OCI-LY1 (cell line): ENCODE data around the gene FBXO34.

Experiments used
- H2AFZ ChIP-seq: fragments of 200-600 bp; sonication (generic), shearing (Covaris generic); 2 replicates; pipeline ENCODE4 v1.6.0; 2014; ENCODE audit warnings: antibody characterized with exemption, mild to moderate bottlenecking, low read length
- H3F3A ChIP-seq: fragments of 200-600 bp; sonication (generic), shearing (Covaris generic); 2 replicates; pipeline ENCODE4 v1.6.0; 2014; ENCODE audit warnings: mild to moderate bottlenecking, antibody characterized with exemption, low read length, moderate library complexity; ENCODE audit not compliant: insufficient read depth
- H3K27ac ChIP-seq: fragments of 200-600 bp; sonication (generic); 2 replicates; pipeline ENCODE4 v1.5.1; 2014; ENCODE audit warnings: low read length, mixed run types, mild to moderate bottlenecking, low read depth; ENCODE audit not compliant: poor library complexity, severe bottlenecking
- H3K27me3 ChIP-seq: fragments of 200-600 bp; sonication (generic); 2 replicates; pipeline ENCODE4 v1.6.0; 2014; ENCODE audit warnings: antibody characterized with exemption, mild to moderate bottlenecking, low read length, moderate library complexity; ENCODE audit not compliant: insufficient read depth
- H3K36me3 ChIP-seq: fragments of 200-600 bp; sonication (generic); 2 replicates; pipeline ENCODE4 v1.6.1; 2014; ENCODE audit warnings: mild to moderate bottlenecking, antibody characterized with exemption, low read length, moderate library complexity, mixed read lengths; ENCODE audit not compliant: insufficient read depth
- H3K4me1 ChIP-seq: fragments of 200-600 bp; sonication (generic); 2 replicates; pipeline ENCODE4 v1.5.1; 2014; ENCODE audit warnings: mild to moderate bottlenecking, low read length, moderate library complexity; ENCODE audit not compliant: insufficient read depth, severe bottlenecking
- H3K4me2 ChIP-seq: fragments of 200-600 bp; sonication (generic), shearing (Covaris generic); 2 replicates; pipeline ENCODE4 v1.6.1; 2014; ENCODE audit warnings: low read length
- H3K4me3 ChIP-seq: fragments of 200-600 bp; sonication (generic); 2 replicates; pipeline ENCODE4 v1.5.1; 2014; ENCODE audit warnings: low read length, low read depth, mild to moderate bottlenecking, mixed read lengths; ENCODE audit not compliant: poor library complexity, severe bottlenecking
- H3K79me2 ChIP-seq: fragments of 200-600 bp; shearing (Covaris generic); 2 replicates; pipeline ENCODE4 v1.6.1; 2016; ENCODE audit warnings: mixed run types, low read length, mixed read lengths; ENCODE audit not compliant: insufficient read depth
- H3K9ac ChIP-seq: fragments of 200-600 bp; sonication (generic), shearing (Covaris generic); 2 replicates; pipeline ENCODE4 v1.6.1; 2014; ENCODE audit warnings: mild to moderate bottlenecking, low read length, mixed read lengths
- H3K9me2 ChIP-seq: fragments of 200-600 bp; sonication (generic), shearing (Covaris generic); 2 replicates; pipeline ENCODE4 v1.6.1; 2014; ENCODE audit warnings: low read depth, mild to moderate bottlenecking, low read length, mixed read lengths
- H3K9me3 ChIP-seq: fragments of 200-600 bp; shearing (Covaris generic); 2 replicates; pipeline ENCODE4 v1.6.1; 2014; ENCODE audit warnings: low read length, mixed read lengths
- H4K20me1 ChIP-seq: fragments of 200-600 bp; sonication (generic), shearing (Covaris generic); 2 replicates; pipeline ENCODE4 v1.6.0; 2016; ENCODE audit warnings: mild to moderate bottlenecking, low read length; ENCODE audit not compliant: insufficient read depth
- EZH2 ChIP-seq: fragments of 200-600 bp; sonication (generic), shearing (Covaris generic); IDR thresholded peaks from 2 replicates; pipeline ENCODE4 v1.8.0; 2017; ENCODE audit warnings: borderline replicate concordance, mixed run types, mild to moderate bottlenecking, antibody characterized with exemption, low read length, moderate library complexity, mixed read lengths
- TF ChIP-seq, protein P1 (sequence below): fragments of 200-600 bp; sonication (generic), shearing (Covaris generic); IDR thresholded peaks from 2 replicates; pipeline ENCODE4 v1.5.1; 2017; ENCODE audit warnings: mild to moderate bottlenecking, antibody characterized with exemption, low read length, moderate library complexity, mixed read lengths

Gene FBXO34

DNA sequence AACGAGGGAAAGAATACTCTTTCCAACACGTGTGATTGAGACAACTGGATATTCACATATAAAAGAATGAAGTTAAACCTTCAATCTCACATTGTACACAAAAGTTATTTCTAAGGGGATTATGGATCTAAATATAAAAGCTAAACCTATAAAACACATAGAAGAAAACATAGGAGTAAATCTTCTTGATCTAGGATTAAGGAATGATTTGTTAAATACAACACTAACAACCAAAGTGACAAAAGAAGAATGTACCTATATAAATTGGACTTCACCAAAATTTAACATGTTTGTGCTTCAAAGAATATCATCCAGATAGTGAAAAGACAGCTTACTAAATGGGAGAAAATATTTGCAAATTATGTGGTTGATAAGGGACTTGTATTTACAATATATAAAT lies 43.0 kb upstream of the FBXO34 start:
- no peak overlapping the region for H3K4me3 ChIP-seq
- no peak overlapping the region for H3K4me2 ChIP-seq
- no peaks in the 10 kb centered on the region for H3K27me3 ChIP-seq
- no peaks in the 10 kb centered on the region for H3K36me3 ChIP-seq
- no peak overlapping the region for H3K9ac ChIP-seq
- no peaks in the 10 kb centered on the region for H3K79me2 ChIP-seq
- peaks cover 4% of the 10 kb centered on the region; the same call in 1 of the 2 replicates for H3K9me3 ChIP-seq
- no peaks in the 10 kb centered on the region for H4K20me1 ChIP-seq
- no peaks in the 10 kb centered on the region for H3K4me1 ChIP-seq
- H2AFZ ChIP-seq, result no peak overlapping the region
- no peaks in the 10 kb centered on the region for H3F3A ChIP-seq
- no peaks in the 10 kb centered on the region for H3K9me2 ChIP-seq
- no peak for TF ChIP-seq EZH2
- TF ChIP-seq, protein P1, sequence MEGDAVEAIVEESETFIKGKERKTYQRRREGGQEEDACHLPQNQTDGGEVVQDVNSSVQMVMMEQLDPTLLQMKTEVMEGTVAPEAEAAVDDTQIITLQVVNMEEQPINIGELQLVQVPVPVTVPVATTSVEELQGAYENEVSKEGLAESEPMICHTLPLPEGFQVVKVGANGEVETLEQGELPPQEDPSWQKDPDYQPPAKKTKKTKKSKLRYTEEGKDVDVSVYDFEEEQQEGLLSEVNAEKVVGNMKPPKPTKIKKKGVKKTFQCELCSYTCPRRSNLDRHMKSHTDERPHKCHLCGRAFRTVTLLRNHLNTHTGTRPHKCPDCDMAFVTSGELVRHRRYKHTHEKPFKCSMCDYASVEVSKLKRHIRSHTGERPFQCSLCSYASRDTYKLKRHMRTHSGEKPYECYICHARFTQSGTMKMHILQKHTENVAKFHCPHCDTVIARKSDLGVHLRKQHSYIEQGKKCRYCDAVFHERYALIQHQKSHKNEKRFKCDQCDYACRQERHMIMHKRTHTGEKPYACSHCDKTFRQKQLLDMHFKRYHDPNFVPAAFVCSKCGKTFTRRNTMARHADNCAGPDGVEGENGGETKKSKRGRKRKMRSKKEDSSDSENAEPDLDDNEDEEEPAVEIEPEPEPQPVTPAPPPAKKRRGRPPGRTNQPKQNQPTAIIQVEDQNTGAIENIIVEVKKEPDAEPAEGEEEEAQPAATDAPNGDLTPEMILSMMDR, result no peak
- H3K27ac ChIP-seq, result no peak overlapping the region

DNA sequence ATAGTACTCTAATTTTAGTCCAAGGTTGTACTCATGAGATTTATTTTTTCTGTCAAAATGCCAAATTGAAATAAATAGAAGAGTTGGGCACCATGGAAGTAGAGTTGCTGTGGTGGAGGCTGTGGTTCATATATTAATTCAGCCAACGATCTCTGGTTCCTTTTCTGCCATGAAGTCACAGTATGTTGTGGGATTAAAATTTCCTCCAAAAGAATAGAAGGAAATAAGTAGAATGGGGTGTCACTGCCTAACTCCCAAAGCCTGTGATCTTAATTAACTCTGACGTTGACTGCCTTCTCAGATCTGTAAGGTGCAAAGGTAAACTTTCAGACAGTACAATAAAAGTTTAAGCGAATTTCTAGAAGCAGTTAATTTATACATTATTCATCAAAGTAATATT lies 37.6 kb upstream of the FBXO34 start:
- no peaks in the 10 kb centered on the region for H3K36me3 ChIP-seq
- TF ChIP-seq EZH2, result no peak
- TF ChIP-seq, protein P1, result no peak
- H3K27me3 ChIP-seq, result no peaks in the 10 kb centered on the region
- no peak overlapping the region for H3K4me2 ChIP-seq
- no peaks in the 10 kb centered on the region for H4K20me1 ChIP-seq
- no peaks in the 10 kb centered on the region for H3F3A ChIP-seq
- H3K4me3 ChIP-seq, result no peak overlapping the region
- no peak overlapping the region for H3K9ac ChIP-seq
- no peaks in the 10 kb centered on the region for H3K79me2 ChIP-seq
- H3K9me3 ChIP-seq, result no peaks in the 10 kb centered on the region
- H3K4me1 ChIP-seq, result no peaks in the 10 kb centered on the region
- H2AFZ ChIP-seq, result no peak overlapping the region
- no peaks in the 10 kb centered on the region for H3K9me2 ChIP-seq
- no peak overlapping the region for H3K27ac ChIP-seq

DNA sequence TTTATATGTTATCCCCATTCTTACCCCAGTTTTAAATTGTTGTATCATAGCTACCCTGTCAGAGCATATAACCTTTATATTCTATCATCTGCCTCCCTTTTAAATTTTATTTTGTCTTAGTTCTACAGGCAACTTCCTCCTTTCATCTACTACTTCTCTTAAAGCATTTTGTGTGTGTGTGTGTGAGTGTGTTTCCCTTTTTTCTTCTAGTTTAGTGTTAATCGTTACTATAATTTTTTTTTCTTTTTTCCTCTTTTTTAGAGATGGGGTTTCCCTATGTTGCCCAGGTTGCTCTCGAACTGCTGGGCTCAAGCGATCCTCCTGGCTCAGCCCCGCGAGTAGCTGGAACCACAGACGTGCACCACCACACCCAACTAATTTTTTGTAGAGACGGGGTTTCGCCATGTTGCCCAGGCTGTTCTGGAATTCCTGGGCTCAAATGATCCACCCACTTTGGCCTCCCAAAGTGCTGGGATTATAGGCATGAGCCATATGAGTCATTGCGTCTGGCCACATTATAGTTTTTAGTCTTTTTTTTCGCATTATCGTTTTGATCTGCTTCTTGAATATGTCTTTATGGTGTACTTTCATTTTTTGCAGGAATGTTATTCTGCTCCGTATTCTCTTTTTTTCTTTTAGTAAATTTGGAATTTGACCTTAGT lies 33.1 kb upstream of the FBXO34 start:
- Histone ChIP-seq H3K27ac (no peak overlapping the region), H2AFZ (no peak overlapping the region)

More for the DNA sequence above, 33.1 kb upstream of the FBXO34 start:
- TF ChIP-seq EZH2, result no peak
- TF ChIP-seq, protein P1, result no peak
- no peaks in the 10 kb centered on the region for H3K9me3 ChIP-seq
- H3F3A ChIP-seq, result no peaks in the 10 kb centered on the region
- H3K4me3 ChIP-seq, result no peak overlapping the region
- H3K79me2 ChIP-seq, result no peaks in the 10 kb centered on the region
- H3K27me3 ChIP-seq, result no peaks in the 10 kb centered on the region
- H3K4me1 ChIP-seq, result no peaks in the 10 kb centered on the region
- no peaks in the 10 kb centered on the region for H3K36me3 ChIP-seq
- H3K9ac ChIP-seq, result no peak overlapping the region
- H4K20me1 ChIP-seq, result no peaks in the 10 kb centered on the region
- H3K9me2 ChIP-seq, result no peaks in the 10 kb centered on the region
- no peak overlapping the region for H3K4me2 ChIP-seq
